ENCODE results near the gene NME1.
"Not testable (repeated sequence)": the region's sequence is repeated elsewhere in the genome, so short reads cannot be mapped to it uniquely, and the experiment has no call there.

NME1 gene

DNA sequence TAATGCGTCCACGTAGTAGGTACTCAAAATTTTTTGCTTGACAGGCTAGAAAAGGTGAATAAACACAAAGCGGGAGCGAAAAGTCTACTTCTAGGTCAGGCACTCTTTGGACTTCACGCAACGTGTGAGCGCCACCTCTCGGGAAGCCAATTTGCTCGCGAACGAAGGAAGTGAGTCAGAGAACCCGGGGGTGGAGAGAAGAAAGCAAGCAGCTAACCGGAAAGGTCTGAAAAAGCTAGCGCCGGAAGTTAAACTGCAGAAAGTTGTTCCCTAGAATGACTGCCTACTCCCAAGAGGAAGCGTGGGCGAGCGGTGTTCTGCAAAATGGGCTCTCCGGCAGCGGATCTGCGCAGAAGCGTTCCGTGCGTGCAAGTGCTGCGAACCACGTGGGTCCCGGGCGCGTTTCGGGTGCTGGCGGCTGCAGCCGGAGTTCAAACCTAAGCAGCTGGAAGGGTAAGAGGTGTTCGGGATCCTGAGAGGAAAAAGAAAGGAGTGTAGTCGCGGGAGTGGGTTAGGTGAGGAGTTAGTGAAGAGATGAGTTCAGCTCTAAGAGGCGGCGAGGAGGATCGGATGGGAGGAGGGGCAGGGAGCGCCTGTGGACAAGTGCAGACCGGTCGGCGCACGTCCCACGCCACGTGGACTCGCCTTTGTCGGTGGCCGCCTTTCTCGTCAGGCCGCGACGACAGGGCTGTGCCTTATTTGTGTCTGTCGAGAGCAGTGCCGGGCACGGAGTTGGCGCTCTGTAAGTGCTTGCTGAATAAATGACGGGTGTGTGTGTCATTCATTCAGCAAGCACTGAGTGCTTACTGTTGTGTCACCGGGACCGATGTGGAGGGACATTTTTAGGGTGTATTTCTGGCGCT, at the start of gene NME1:
TSS of gene NME1 (plus strand) at position 350 of the 863 bp plus-strand sequence. CDS start 2,096 bp downstream, outside the sequence.
- Histone ChIP-seq H3K4me3 (ENCODE audit: low read depth, low read length) (peak within 1 kb of the TSS; percentile 82), H2AFZ (ENCODE audit: low read length, unreplicated experiment) (peak within 1 kb of the TSS; percentile 93), H3K27me3 (ENCODE audit: insufficient read depth, low read length) (no peaks in the 10 kb centered on the region), H3K79me2 (ENCODE audit: control insufficient read depth, insufficient read depth, low read length, unreplicated experiment) (peaks cover 43% of the 10 kb centered on the region), H3K36me3 (ENCODE audit: insufficient read depth, low read length) (peaks cover 12% of the 10 kb centered on the region), H3K4me1 (ENCODE audit: control insufficient read depth, insufficient read depth, low read length, unreplicated experiment) (peaks cover 15% of the 10 kb centered on the region), H3K27ac (ENCODE audit: low read depth, low read length) (peak within 1 kb of the TSS; percentile 60)

GRCh38 chr17:51107778-51108177, 45.6 kb upstream of the NME1 start:
- H3K79me2 ChIP-seq (ENCODE audit: control insufficient read depth, insufficient read depth, low read length, unreplicated experiment): peaks cover 71% of the 10 kb centered on the region
- peaks cover 10% of the 10 kb centered on the region for H3K4me1 ChIP-seq (ENCODE audit: control insufficient read depth, insufficient read depth, low read length, unreplicated experiment)
- no peak overlapping the region for H3K4me3 ChIP-seq (ENCODE audit: low read depth, low read length)
- no peaks in the 10 kb centered on the region for H3K27me3 ChIP-seq (ENCODE audit: insufficient read depth, low read length)
- no peak overlapping the region for H3K27ac ChIP-seq (ENCODE audit: low read depth, low read length)
- H3K36me3 ChIP-seq (ENCODE audit: insufficient read depth, low read length): peaks cover 3% of the 10 kb centered on the region; the same call in 1 of the 2 replicates
- H2AFZ ChIP-seq (ENCODE audit: low read length, unreplicated experiment): no peak overlapping the region

DNA sequence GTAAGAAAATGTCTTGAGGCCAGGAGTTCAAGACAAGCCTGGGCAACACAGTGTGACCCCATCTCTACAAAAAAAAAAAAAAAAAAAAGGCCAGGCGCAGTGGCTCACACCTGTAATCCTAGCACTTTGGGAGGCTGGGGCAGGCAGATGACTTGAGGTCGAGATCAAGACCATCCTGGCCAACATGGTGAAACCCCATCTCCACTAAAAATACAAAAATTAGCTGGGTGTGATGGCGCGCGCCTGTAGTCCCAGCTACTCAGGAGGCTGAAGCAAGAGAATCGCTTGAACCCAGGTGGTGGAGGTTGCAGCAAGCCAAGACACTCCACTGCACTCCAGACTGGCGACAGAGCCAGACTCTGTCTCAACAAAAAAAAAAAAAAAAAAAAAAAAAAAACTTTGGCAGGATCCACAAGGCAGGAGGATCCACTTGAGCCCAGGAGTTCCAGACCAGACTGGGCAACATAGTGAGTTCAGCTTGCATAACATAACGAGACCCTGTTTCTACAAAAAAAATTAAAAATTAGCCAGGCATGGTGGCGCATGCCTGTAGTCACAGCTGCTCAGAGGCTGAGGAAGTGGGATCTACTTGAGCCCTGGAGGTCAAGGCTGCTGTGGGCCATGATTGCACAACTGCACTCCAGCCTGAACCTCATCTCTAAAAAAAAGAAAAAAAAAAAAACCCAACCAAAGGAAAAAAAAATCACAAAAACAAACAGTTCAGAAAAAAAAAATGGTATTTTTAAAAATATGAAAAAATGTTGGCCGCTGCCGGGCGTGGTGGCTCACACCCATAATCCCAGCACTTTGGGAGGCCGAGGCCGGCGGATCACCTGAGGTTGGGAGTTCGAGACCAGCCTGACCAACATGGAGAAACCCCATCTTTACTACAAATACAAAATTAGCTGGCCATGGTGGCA, 40.8 kb upstream of the NME1 start:
- not testable (repeated sequence) for H3K4me1 ChIP-seq (ENCODE audit: control insufficient read depth, insufficient read depth, low read length, unreplicated experiment); H2AFZ ChIP-seq (ENCODE audit: low read length, unreplicated experiment); H3K36me3 ChIP-seq (ENCODE audit: insufficient read depth, low read length); H3K27me3 ChIP-seq (ENCODE audit: insufficient read depth, low read length); H3K27ac ChIP-seq (ENCODE audit: low read depth, low read length); H3K4me3 ChIP-seq (ENCODE audit: low read depth, low read length)
- H3K79me2 ChIP-seq (ENCODE audit: control insufficient read depth, insufficient read depth, low read length, unreplicated experiment): peaks cover 80% of the 10 kb centered on the region

- Histone ChIP-seq H3K36me3 (ENCODE audit: insufficient read depth, low read length) (no peaks in the 10 kb centered on the region), H3K4me3 (ENCODE audit: low read depth, low read length) (no peak overlapping the region), H2AFZ (ENCODE audit: low read length, unreplicated experiment) (no peak overlapping the region), H3K79me2 (ENCODE audit: control insufficient read depth, insufficient read depth, low read length, unreplicated experiment) (peaks cover 89% of the 10 kb centered on the region), H3K27me3 (ENCODE audit: insufficient read depth, low read length) (no peaks in the 10 kb centered on the region), H3K4me1 (ENCODE audit: control insufficient read depth, insufficient read depth, low read length, unreplicated experiment) (peaks cover 14% of the 10 kb centered on the region), H3K27ac (ENCODE audit: low read depth, low read length) (no peak overlapping the region)
Measured at GRCh38 chr17:51115179-51115578, 38.2 kb upstream of the NME1 start.

- Histone ChIP-seq H3K4me1 (ENCODE audit: control insufficient read depth, insufficient read depth, low read length, unreplicated experiment) (peaks cover 27% of the 10 kb centered on the region), H3K36me3 (ENCODE audit: insufficient read depth, low read length) (no peaks in the 10 kb centered on the region), H3K4me3 (ENCODE audit: low read depth, low read length) (peak overlapping the region; percentile 91), H2AFZ (ENCODE audit: low read length, unreplicated experiment) (no peak overlapping the region), H3K27me3 (ENCODE audit: insufficient read depth, low read length) (no peaks in the 10 kb centered on the region), H3K79me2 (ENCODE audit: control insufficient read depth, insufficient read depth, low read length, unreplicated experiment) (peaks cover 65% of the 10 kb centered on the region), H3K27ac (ENCODE audit: low read depth, low read length) (no peak overlapping the region)
Measured at GRCh38 chr17:51118330-51119195, 34.8 kb upstream of the NME1 start.

- Histone ChIP-seq H3K79me2 (ENCODE audit: control insufficient read depth, insufficient read depth, low read length, unreplicated experiment) (peaks cover 57% of the 10 kb centered on the region), H2AFZ (ENCODE audit: low read length, unreplicated experiment) (no peak overlapping the region)
Measured at GRCh38 chr17:51119415-51120356, 33.7 kb upstream of the NME1 start.

DNA sequence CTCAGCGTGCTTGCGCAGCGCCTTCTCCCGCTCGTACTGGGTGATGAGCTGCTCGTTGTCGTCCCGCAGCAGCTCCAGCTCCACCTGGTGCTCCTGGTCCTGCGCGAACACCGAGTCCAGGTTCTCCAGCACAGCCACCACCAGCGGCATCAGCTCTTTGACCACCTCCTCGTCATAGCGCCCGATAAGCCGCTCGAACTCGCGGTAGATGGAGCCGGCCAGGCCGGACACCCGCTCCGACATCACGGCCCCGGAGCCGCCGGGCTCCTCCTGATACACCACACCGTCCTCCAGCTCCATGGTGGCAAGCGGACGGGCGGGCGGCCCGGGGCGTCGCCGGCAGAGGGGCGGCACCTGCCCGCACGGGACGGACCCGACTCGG, 33.0 kb upstream of the NME1 start:
- H3K27ac ChIP-seq (ENCODE audit: low read depth, low read length): peak overlapping the region; percentile 82
- peak overlapping the region; percentile 91 for H3K4me3 ChIP-seq (ENCODE audit: low read depth, low read length)
- H3K27me3 ChIP-seq (ENCODE audit: insufficient read depth, low read length): no peaks in the 10 kb centered on the region
- H3K36me3 ChIP-seq (ENCODE audit: insufficient read depth, low read length): no peaks in the 10 kb centered on the region
- H2AFZ ChIP-seq (ENCODE audit: low read length, unreplicated experiment): no peak overlapping the region
- peaks cover 51% of the 10 kb centered on the region for H3K79me2 ChIP-seq (ENCODE audit: control insufficient read depth, insufficient read depth, low read length, unreplicated experiment)
- peaks cover 27% of the 10 kb centered on the region for H3K4me1 ChIP-seq (ENCODE audit: control insufficient read depth, insufficient read depth, low read length, unreplicated experiment)

More at GRCh38 chr17:51119415-51120356, 33.7 kb upstream of the NME1 start:
- peak overlapping the region; percentile 91 for H3K4me3 ChIP-seq (ENCODE audit: low read depth, low read length)
- peak overlapping the region; percentile 82 for H3K27ac ChIP-seq (ENCODE audit: low read depth, low read length)
- no peaks in the 10 kb centered on the region for H3K27me3 ChIP-seq (ENCODE audit: insufficient read depth, low read length)
- H3K36me3 ChIP-seq (ENCODE audit: insufficient read depth, low read length): no peaks in the 10 kb centered on the region
- peaks cover 27% of the 10 kb centered on the region for H3K4me1 ChIP-seq (ENCODE audit: control insufficient read depth, insufficient read depth, low read length, unreplicated experiment)

DNA sequence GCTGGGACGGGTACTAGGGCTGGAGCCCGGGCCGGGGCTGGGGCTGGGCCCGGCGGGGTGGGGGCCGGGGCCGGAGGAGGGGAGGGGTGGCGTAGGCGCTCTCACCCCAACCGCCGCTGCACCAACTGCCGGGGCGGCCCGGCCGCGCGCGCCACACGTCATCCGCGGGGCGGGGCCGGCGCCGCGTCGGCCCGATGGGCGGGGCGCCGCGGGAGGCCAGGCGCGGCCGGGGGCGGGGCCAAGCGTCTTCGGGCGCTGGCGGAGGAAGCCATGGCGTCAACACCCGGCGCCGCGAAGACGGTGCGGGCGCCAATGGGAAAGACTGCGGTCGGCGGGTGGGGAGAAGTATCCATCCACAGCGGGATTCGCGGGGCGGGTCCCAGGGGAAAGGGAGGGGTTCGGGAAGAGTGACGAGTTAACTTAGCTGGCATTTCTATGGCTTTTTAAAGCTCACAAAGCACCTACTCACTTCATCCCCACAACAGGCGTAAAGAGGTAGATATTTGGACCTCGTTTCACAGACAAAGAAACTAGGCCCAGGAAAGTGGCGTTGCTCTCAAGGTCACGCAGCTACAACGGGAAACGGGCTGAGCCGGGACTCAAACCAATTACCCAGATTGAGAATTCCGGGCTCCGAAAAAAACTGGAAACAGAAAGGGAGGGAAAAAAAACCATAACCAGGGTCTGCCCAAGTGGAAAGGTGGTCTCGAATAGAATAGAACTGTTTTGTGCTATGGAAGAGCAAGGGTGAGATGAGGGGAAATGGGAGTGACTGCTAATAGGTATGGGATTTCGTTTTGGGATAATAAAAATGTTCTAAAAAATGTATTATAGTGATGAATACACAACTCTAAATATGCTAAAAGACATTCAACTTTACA, 32.4 kb upstream of the NME1 start, which contains the start of gene SPAG9:
TSS of gene SPAG9 (minus strand) at position 130 of the 881 bp plus-strand sequence. CDS start 212 bp downstream, outside the sequence.
- peak within 1 kb of the TSS; percentile 100 for H3K27ac ChIP-seq (ENCODE audit: low read depth, low read length)
- H3K4me1 ChIP-seq (ENCODE audit: control insufficient read depth, insufficient read depth, low read length, unreplicated experiment): peaks cover 27% of the 10 kb centered on the region
- H2AFZ ChIP-seq (ENCODE audit: low read length, unreplicated experiment): peak within 1 kb of the TSS; percentile 21
- no peaks in the 10 kb centered on the region for H3K36me3 ChIP-seq (ENCODE audit: insufficient read depth, low read length)
- H3K79me2 ChIP-seq (ENCODE audit: control insufficient read depth, insufficient read depth, low read length, unreplicated experiment): peaks cover 44% of the 10 kb centered on the region
- peak within 1 kb of the TSS; percentile 91 for H3K4me3 ChIP-seq (ENCODE audit: low read depth, low read length)
- H3K27me3 ChIP-seq (ENCODE audit: insufficient read depth, low read length): no peaks in the 10 kb centered on the region
